HG02610 (cell line): ENCODE data around the gene TRPC6.
"Not testable (repeated sequence)": the region's sequence is repeated elsewhere in the genome, so short reads cannot be mapped to it uniquely, and the experiment has no call there.

Source experiments
- ATAC-seq: cut with Tn5 transposase; IDR thresholded peaks from one replicate; pipeline ENCODE4 v1.9.1; 2021; ENCODE audit warnings: mild to moderate bottlenecking, moderate library complexity; ENCODE audit not compliant: unreplicated experiment

Gene TRPC6

GRCh38 chr11:101523634-101524260 is 60.1 kb downstream of the TRPC6 start:
- no peak for ATAC-seq

- ATAC-seq, result no peak
These were observed 60.6 kb downstream of the TRPC6 start for GRCh38 chr11:101523193-101523592.

- ATAC-seq, result no peak
These were observed 62.0 kb downstream of the TRPC6 start for GRCh38 chr11:101521821-101522220.

GRCh38 chr11:101516546-101516945 is 67.3 kb downstream of the TRPC6 start:
- no peak for ATAC-seq

GRCh38 chr11:101511065-101511464 is 72.7 kb downstream of the TRPC6 start:
- no peak for ATAC-seq

- no peak for ATAC-seq
These were observed 73.2 kb downstream of the TRPC6 start for GRCh38 chr11:101510591-101510990.

- ATAC-seq, result no peak
These were observed 73.9 kb downstream of the TRPC6 start for GRCh38 chr11:101509922-101510321.

- ATAC-seq, result no peak
These were observed 75.4 kb downstream of the TRPC6 start for GRCh38 chr11:101508370-101508769.

- no peak for ATAC-seq
These were observed 84.9 kb downstream of the TRPC6 start for GRCh38 chr11:101498891-101499290.

- no peak for ATAC-seq
These were observed 86.5 kb downstream of the TRPC6 start for GRCh38 chr11:101497291-101497690.

- ATAC-seq, result no peak
These were observed 96.0 kb downstream of the TRPC6 start for GRCh38 chr11:101487775-101488174.

- ATAC-seq, result no peak
These were observed 101.2 kb downstream of the TRPC6 start for GRCh38 chr11:101482556-101483124.

GRCh38 chr11:101478587-101479369 is 105.0 kb downstream of the TRPC6 start:
- ATAC-seq, result no peak

GRCh38 chr11:101477926-101478325 is 105.9 kb downstream of the TRPC6 start:
- ATAC-seq, result no peak

- no peak for ATAC-seq
These were observed 107.6 kb downstream of the TRPC6 start for GRCh38 chr11:101476191-101476590.

GRCh38 chr11:101475699-101476098 is 108.1 kb downstream of the TRPC6 start:
- no peak for ATAC-seq

GRCh38 chr11:101474666-101475065 is 109.1 kb downstream of the TRPC6 start:
- no peak for ATAC-seq

GRCh38 chr11:101470881-101471520 is 112.8 kb downstream of the TRPC6 start:
- no peak for ATAC-seq

GRCh38 chr11:101470419-101470818 is 113.4 kb downstream of the TRPC6 start:
- ATAC-seq, result no peak

GRCh38 chr11:101466352-101466751 is 117.5 kb downstream of the TRPC6 start:
- no peak for ATAC-seq

GRCh38 chr11:101464388-101464787 is 119.4 kb downstream of the TRPC6 start:
- ATAC-seq, result not testable (repeated sequence)

- no peak for ATAC-seq
These were observed 124.8 kb downstream of the TRPC6 start for GRCh38 chr11:101459020-101459419.
